Measurements from ENCODE around the gene DIS3L.
"Not testable (repeated sequence)": the region's sequence is repeated elsewhere in the genome, so short reads cannot be mapped to it uniquely, and the experiment has no call there.

Gene DIS3L

GRCh38 chr15:66278056-66278455, 15.3 kb upstream of the DIS3L start:
- DNase-seq (ENCODE audit: low spot score): no peak

- DNase-seq (ENCODE audit: low spot score): no peak
Measured at GRCh38 chr15:66278671-66279070, 14.7 kb upstream of the DIS3L start.

- no peak for DNase-seq (ENCODE audit: low spot score)
Measured at GRCh38 chr15:66284271-66284670, 9.1 kb upstream of the DIS3L start.

- DNase-seq (ENCODE audit: low spot score): no peak
Measured at GRCh38 chr15:66285533-66286280, 7.7 kb upstream of the DIS3L start.

GRCh38 chr15:66287461-66288057, 5.8 kb upstream of the DIS3L start:
- no peak for DNase-seq (ENCODE audit: low spot score)

GRCh38 chr15:66288093-66288492, 5.3 kb upstream of the DIS3L start:
- DNase-seq (ENCODE audit: low spot score): no peak

- no peak for DNase-seq (ENCODE audit: low spot score)
Measured at GRCh38 chr15:66288551-66289185, 4.7 kb upstream of the DIS3L start.

GRCh38 chr15:66290007-66290406, 3.4 kb upstream of the DIS3L start:
- no peak for DNase-seq (ENCODE audit: low spot score)

- DNase-seq (ENCODE audit: low spot score): no peak
Measured at GRCh38 chr15:66290518-66290917, 2.9 kb upstream of the DIS3L start.

- no peak for DNase-seq (ENCODE audit: low spot score)
Measured at GRCh38 chr15:66291816-66292570, 1.4 kb upstream of the DIS3L start.

GRCh38 chr15:66292571-66293418, 573 bp upstream of the DIS3L start:
- no peak for DNase-seq (ENCODE audit: low spot score)

GRCh38 chr15:66294157-66294931, 976 bp downstream of the DIS3L start:
- peak; percentile 47 for DNase-seq (ENCODE audit: low spot score)

- no peak for DNase-seq (ENCODE audit: low spot score)
Measured at GRCh38 chr15:66294932-66295235, 1.5 kb downstream of the DIS3L start.

- no peak for DNase-seq (ENCODE audit: low spot score)
Measured at GRCh38 chr15:66296186-66296585, 2.8 kb downstream of the DIS3L start.

- DNase-seq (ENCODE audit: low spot score): peak; percentile 67
Measured at GRCh38 chr15:66298803-66299251, 5.5 kb downstream of the DIS3L start.

- DNase-seq (ENCODE audit: low spot score): no peak
Measured at GRCh38 chr15:66302489-66303278, 9.3 kb downstream of the DIS3L start.

- DNase-seq (ENCODE audit: low spot score): not testable (repeated sequence)
Measured at GRCh38 chr15:66304425-66304824, 11.1 kb downstream of the DIS3L start.

GRCh38 chr15:66306381-66306780, 13.0 kb downstream of the DIS3L start:
- no peak for DNase-seq (ENCODE audit: low spot score)

GRCh38 chr15:66308531-66308930, 15.2 kb downstream of the DIS3L start:
- no peak for DNase-seq (ENCODE audit: low spot score)

- no peak for DNase-seq (ENCODE audit: low spot score)
Measured at GRCh38 chr15:66309828-66310227, 16.5 kb downstream of the DIS3L start.

Measured in D341Med (cell line).